PC-9 (cell line): ENCODE data around the gene HBG1. TPM values are rescaled to one million over a fixed set of nuclear protein-coding genes. Genes with fewer than 3 reads are reported as not detected.

Source experiments
- BruUV-seq: library from RNA; stranded (reverse); fragments of 400-500 nt; replicated peaks from 2 replicates; lab custom pipeline; 2021; lab: Mats Ljungman, UMichigan
- CTCF ChIA-PET: fragments of 300-600 bp; sonication (Branson Sonifier 250); formaldehyde crosslinking; loops from one replicate; lab custom pipeline; 2022; ENCODE audit warnings: antibody characterized with exemption; lab: Charles Lee
- POLR2A ChIA-PET: fragments of 300-600 bp; sonication (Branson Sonifier 250); formaldehyde crosslinking; loops from one replicate; lab custom pipeline; 2022; ENCODE audit warnings: antibody characterized with exemption; ENCODE audit not compliant: unreplicated experiment; lab: Charles Lee
- DNase-seq, 2 experiments: peaks; one replicate each; pipeline versions ENCODE4 v3.0.0 to v3.0.0-alpha.2; 2015 to 2022; ENCODE audit warnings: mixed read lengths in 1 of 2
- H2AFZ ChIP-seq: fragments of 200-600 bp; sonication (generic); 2 replicates; pipeline ENCODE4 v1.8.1; 2017; ENCODE audit warnings: antibody characterized with exemption
- H3F3A ChIP-seq: fragments of 200-600 bp; sonication (generic); 2 replicates; pipeline ENCODE4 v1.8.1; 2017; ENCODE audit warnings: antibody characterized with exemption, mild to moderate bottlenecking, low read depth; ENCODE audit not compliant: insufficient read depth
- H3K27ac ChIP-seq: fragments of 200-600 bp; sonication (generic); 2 replicates; pipeline ENCODE4 v1.6.1; 2016; ENCODE audit warnings: mixed run types
- H3K27me3 ChIP-seq: fragments of 200-600 bp; sonication (generic); 2 replicates; pipeline ENCODE4 v1.6.1; 2016; ENCODE audit warnings: low read depth, mixed run types; ENCODE audit not compliant: insufficient read depth
- H3K36me3 ChIP-seq: fragments of 200-600 bp; sonication (generic); 2 replicates; pipeline ENCODE4 v1.6.1; 2016; ENCODE audit warnings: low read depth, mixed run types
- H3K4me1 ChIP-seq: fragments of 200-600 bp; sonication (generic); replicated peaks from 2 replicates; pipeline ENCODE4 v1.6.1; 2016; ENCODE audit warnings: mixed run types; ENCODE audit not compliant: insufficient read depth
- H3K4me2 ChIP-seq: fragments of 200-600 bp; sonication (generic); 2 replicates; pipeline ENCODE4 v1.6.1; 2017; ENCODE audit warnings: mixed run types
- H3K4me3 ChIP-seq: fragments of 200-600 bp; sonication (generic); 2 replicates; pipeline ENCODE4 v1.6.1; 2016; ENCODE audit warnings: mixed run types
- H3K79me2 ChIP-seq: fragments of 200-600 bp; sonication (generic); 2 replicates; pipeline ENCODE4 v1.6.1; 2017; ENCODE audit warnings: low read depth, mixed run types
- H3K9me2 ChIP-seq: fragments of 200-600 bp; sonication (generic); 2 replicates; pipeline ENCODE4 v1.8.1; 2017; ENCODE audit warnings: mild to moderate bottlenecking; ENCODE audit not compliant: insufficient read depth
- H3K9me3 ChIP-seq: fragments of 200-600 bp; sonication (generic); 2 replicates; pipeline ENCODE4 v1.8.1; 2016; ENCODE audit warnings: low read depth; ENCODE audit not compliant: insufficient read depth
- H4K20me1 ChIP-seq: fragments of 200-600 bp; sonication (generic); 2 replicates; pipeline ENCODE4 v1.8.1; 2017; ENCODE audit not compliant: insufficient read depth
- CTCF ChIP-seq: fragments of 200-600 bp; sonication (generic); conservative IDR thresholded peaks from 2 replicates; pipeline ENCODE4 v1.6.1; 2017; ENCODE audit warnings: mixed run types, antibody characterized with exemption, mild to moderate bottlenecking, moderate library complexity
- EZH2 ChIP-seq: fragments of 200-600 bp; sonication (generic); IDR thresholded peaks from 2 replicates; pipeline ENCODE4 v1.8.0; 2017; ENCODE audit warnings: antibody characterized with exemption, low read depth
- intact Hi-C: fragments of 100-400 bp; cut with micrococcal nuclease; formaldehyde crosslinking; loops from one replicate; pipeline ENCODE4 v1.10.0; 2022; ENCODE audit not compliant: unreplicated experiment
- total RNA-seq: library from RNA; stranded (reverse); gene quantifications from 2 replicates; pipeline ENCODE4 v1.2.3, GENCODE V29; 2021

Gene HBG1
- total RNA-seq, 1 experiment from 2014 or later, result not detected

- no peak for TF ChIP-seq CTCF
- TF ChIP-seq EZH2, result no peak
- no peaks in the 10 kb centered on the region for H3K27me3 ChIP-seq
- H3K9me3 ChIP-seq, result no peaks in the 10 kb centered on the region
- BruUV-seq, result no TSS peak
- no peak for DNase-seq
- H3K4me3 ChIP-seq, result no peak overlapping the region
- no peak overlapping the region for H3K4me2 ChIP-seq
- no peaks in the 10 kb centered on the region for H3K79me2 ChIP-seq
- peaks cover 7% of the 10 kb centered on the region for H3K4me1 ChIP-seq
- H3K36me3 ChIP-seq, result no peaks in the 10 kb centered on the region
- H3K27ac ChIP-seq, result no peak overlapping the region
- POLR2A ChIA-PET, result no interaction called here
- H2AFZ ChIP-seq, result no peak overlapping the region
- CTCF ChIA-PET, result no interaction called here
- 0 out of 2 replicates have a peak, but pooled peaks cover 3% of the 10 kb centered on the region for H3F3A ChIP-seq
- intact Hi-C loops, result no loop called here
- H3K9me2 ChIP-seq, result no peaks in the 10 kb centered on the region
- H4K20me1 ChIP-seq, result no peaks in the 10 kb centered on the region
These were observed 35.0 kb upstream of the HBG1 start for GRCh38 chr11:5284637-5285036.

- POLR2A ChIA-PET, result no interaction called here
- Histone ChIP-seq H3K4me2 (no peak overlapping the region), H3F3A (0 out of 2 replicates have a peak, but pooled peaks cover 3% of the 10 kb centered on the region), H2AFZ (no peak overlapping the region), H3K4me1 (peaks cover 7% of the 10 kb centered on the region), H4K20me1 (no peaks in the 10 kb centered on the region), H3K9me2 (no peaks in the 10 kb centered on the region), H3K27me3 (no peaks in the 10 kb centered on the region), H3K79me2 (no peaks in the 10 kb centered on the region), H3K36me3 (no peaks in the 10 kb centered on the region), H3K9me3 (no peaks in the 10 kb centered on the region), H3K4me3 (no peak overlapping the region), H3K27ac (no peak overlapping the region)
- no peak for DNase-seq
- TF ChIP-seq EZH2, result no peak
- no peak for TF ChIP-seq CTCF
- CTCF ChIA-PET, result no interaction called here
- intact Hi-C loops, result no loop called here
- BruUV-seq, result no TSS peak
These were observed 34.2 kb upstream of the HBG1 start for GRCh38 chr11:5283882-5284281.

- peaks cover 7% of the 10 kb centered on the region for H3K4me1 ChIP-seq
- H3K9me2 ChIP-seq, result no peaks in the 10 kb centered on the region
- no peaks in the 10 kb centered on the region for H3K27me3 ChIP-seq
- H3F3A ChIP-seq, result 0 out of 2 replicates have a peak, but pooled peaks cover 3% of the 10 kb centered on the region
- no peak overlapping the region for H3K4me3 ChIP-seq
- no peak for TF ChIP-seq CTCF
- no peak for TF ChIP-seq EZH2
- intact Hi-C loops, result no loop called here
- no peaks in the 10 kb centered on the region for H3K9me3 ChIP-seq
- no peaks in the 10 kb centered on the region for H3K79me2 ChIP-seq
- no peaks in the 10 kb centered on the region for H4K20me1 ChIP-seq
- no peak overlapping the region for H3K27ac ChIP-seq
- no peaks in the 10 kb centered on the region for H3K36me3 ChIP-seq
- POLR2A ChIA-PET, result no interaction called here
- no peak overlapping the region for H3K4me2 ChIP-seq
- DNase-seq, result no peak
- no peak overlapping the region for H2AFZ ChIP-seq
- BruUV-seq, result no TSS peak
- CTCF ChIA-PET, result no interaction called here
These were observed 33.4 kb upstream of the HBG1 start for GRCh38 chr11:5283086-5283485.
